PC-3 (cell line): Measurements from ENCODE around the gene HOXB7. TPM values are rescaled to one million over a fixed set of nuclear protein-coding genes. Genes with fewer than 3 reads are reported as not detected.

ENCODE experiments used
- ATAC-seq: fragments of 200-7000 bp; cut with Tn5 transposase; 2 replicates; pipeline ENCODE4 v1.9.1; 2020; ENCODE audit warnings: mild to moderate bottlenecking, moderate library complexity
- BruUV-seq: library from RNA; stranded (reverse); fragments of 400-500 nt; replicated peaks from 2 replicates; lab custom pipeline; 2021; lab: Mats Ljungman, UMichigan
- CTCF ChIA-PET: fragments of 300-600 bp; sonication (Branson Sonifier 250); formaldehyde crosslinking; loops from one replicate; lab custom pipeline; 2022; ENCODE audit warnings: antibody characterized with exemption; lab: Charles Lee
- POLR2A ChIA-PET: fragments of 300-600 bp; sonication (Branson Sonifier 250); formaldehyde crosslinking; loops from one replicate; lab custom pipeline; 2022; ENCODE audit warnings: antibody characterized with exemption; ENCODE audit not compliant: unreplicated experiment; lab: Charles Lee
- DNase-seq: peaks from one replicate; pipeline ENCODE4 v3.0.0-alpha.2; 2015
- H2AFZ ChIP-seq: fragments of 300-600 bp; sonication (generic); 2 replicates; pipeline ENCODE4 v1.6.0; 2016; ENCODE audit warnings: antibody characterized with exemption, low read length
- H3F3A ChIP-seq: fragments of 300-600 bp; sonication (generic); one replicate; pipeline ENCODE4 v1.6.0; 2017; ENCODE audit warnings: antibody characterized with exemption, low read length, control low read depth, mild to moderate bottlenecking; ENCODE audit not compliant: unreplicated experiment
- H3K27ac ChIP-seq: fragments of 300-600 bp; sonication (generic); 2 replicates; pipeline ENCODE4 v1.5.1; 2016; ENCODE audit warnings: mild to moderate bottlenecking, low read length
- H3K27me3 ChIP-seq: fragments of 300-600 bp; sonication (generic); 2 replicates; pipeline ENCODE4 v1.6.1; 2016; ENCODE audit warnings: low read length, mixed read lengths
- H3K36me3 ChIP-seq: fragments of 300-600 bp; sonication (generic); 2 replicates; pipeline ENCODE4 v1.6.1; 2016; ENCODE audit warnings: low read depth, mixed run types, low read length, mixed read lengths
- H3K4me1 ChIP-seq: fragments of 300-600 bp; sonication (generic); 2 replicates; pipeline ENCODE4 v1.5.1; 2016; ENCODE audit warnings: low read length; ENCODE audit not compliant: insufficient read depth
- H3K4me2 ChIP-seq: fragments of 300-600 bp; sonication (generic); 2 replicates; pipeline ENCODE4 v1.6.0; 2016; ENCODE audit warnings: low read length
- H3K4me3 ChIP-seq: fragments of 300-600 bp; sonication (generic); 2 replicates; pipeline ENCODE4 v1.5.1; 2016; ENCODE audit warnings: mild to moderate bottlenecking, low read length, mixed read lengths
- H3K79me2 ChIP-seq: fragments of 300-600 bp; sonication (generic); 2 replicates; pipeline ENCODE4 v1.6.1; 2017; ENCODE audit warnings: low read length, mixed read lengths
- H3K9ac ChIP-seq: fragments of 300-600 bp; sonication (generic); 2 replicates; pipeline ENCODE4 v1.6.0; 2016; ENCODE audit warnings: mild to moderate bottlenecking, low read length
- H3K9me2 ChIP-seq: fragments of 300-600 bp; sonication (generic); replicated peaks from 2 replicates; pipeline ENCODE4 v1.6.1; 2016; ENCODE audit warnings: mixed run types, low read length, mixed read lengths
- H3K9me3 ChIP-seq: fragments of 300-600 bp; sonication (generic); 2 replicates; pipeline ENCODE4 v1.6.1; 2016; ENCODE audit warnings: low read length, mixed read lengths
- H4K20me1 ChIP-seq: fragments of 300-600 bp; sonication (generic); 2 replicates; pipeline ENCODE4 v1.6.1; 2016; ENCODE audit warnings: low read length, mixed read lengths
- CTCF ChIP-seq: fragments of 300-600 bp; sonication (generic); conservative IDR thresholded peaks from 2 replicates; pipeline ENCODE4 v1.5.1; 2017; ENCODE audit warnings: antibody characterized with exemption, low read depth, mild to moderate bottlenecking, low read length
- EZH2 ChIP-seq: fragments of 300-600 bp; sonication (generic); IDR thresholded peaks from one replicate; pipeline ENCODE4 v1.6.1; 2017; ENCODE audit warnings: antibody characterized with exemption, mild to moderate bottlenecking, low read length; ENCODE audit not compliant: unreplicated experiment
- EZH2phosphoT487 ChIP-seq: fragments of 300-600 bp; sonication (generic); IDR thresholded peaks from 2 replicates; pipeline ENCODE4 v1.6.1; 2018; ENCODE audit warnings: mild to moderate bottlenecking, antibody characterized with exemption, low read length, borderline replicate concordance
- intact Hi-C: fragments of 100-400 bp; cut with micrococcal nuclease; formaldehyde crosslinking; loops from 2 replicates; pipeline ENCODE4 v1.9.0; 2023
- total RNA-seq: library from RNA; depleted of rRNA; stranded (reverse); fragments of >200 nt; gene quantifications from 2 replicates; pipeline ENCODE4 v1.2.3, GENCODE V29; 2014

HOXB7 gene
- total RNA-seq, 1 experiment from 2014 or later: not detected

DNA sequence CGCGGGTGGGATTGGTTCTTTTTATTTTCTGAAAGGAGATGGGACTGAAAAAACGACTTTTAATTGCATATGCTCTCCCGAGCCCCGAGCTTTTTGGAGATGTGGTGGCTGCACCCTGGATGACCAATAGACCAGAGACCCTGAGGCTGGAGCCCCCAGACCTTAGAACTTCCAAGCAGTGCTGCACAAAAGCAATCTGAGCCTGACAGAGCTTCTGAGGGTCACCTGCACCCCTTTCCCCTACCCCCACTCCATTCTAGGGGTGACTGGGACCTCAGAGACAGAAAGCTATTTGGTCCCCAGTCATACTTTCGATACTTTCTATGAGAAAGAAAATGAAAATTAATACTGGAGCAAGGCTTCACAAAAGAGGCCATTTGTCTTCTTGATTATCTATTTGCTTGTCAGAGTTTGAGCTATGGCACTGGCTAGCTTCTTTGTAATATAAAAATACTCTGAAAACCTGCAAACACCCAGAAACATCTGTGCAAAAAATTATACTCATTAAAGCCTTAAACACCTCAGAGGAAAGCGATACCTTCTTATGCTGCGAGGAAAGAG lies 36.2 kb downstream of the HOXB7 start:
- ChIA-PET POLR2A (interaction anchor here (0.6 kb wide), 1 partner anchor 143 kb away, joined by 4 read pairs; no protein-coding TSS in a partner anchor), CTCF (interaction anchor here (0.6 to 0.8 kb wide), 2 partner anchors 12 to 58 kb away, joined by 4 read pairs; no protein-coding TSS in a partner anchor)
- no peaks in the 10 kb centered on the region for H3K27me3 ChIP-seq
- H3K4me3 ChIP-seq: no peak overlapping the region
- no peak for TF ChIP-seq CTCF
- no peak for TF ChIP-seq EZH2phosphoT487
- no peak for TF ChIP-seq EZH2
- intact Hi-C loops: no loop called here
- H3K9me2 ChIP-seq: no peaks in the 10 kb centered on the region
- no peaks in the 10 kb centered on the region for H4K20me1 ChIP-seq
- H3K4me2 ChIP-seq: peak overlapping the region; percentile 51
- ATAC-seq (no peak), DNase-seq (no peak)
- H2AFZ ChIP-seq: peak overlapping the region; percentile 22; the same call in 1 of the 2 replicates
- H3K79me2 ChIP-seq: no peaks in the 10 kb centered on the region
- no peaks in the 10 kb centered on the region for H3K36me3 ChIP-seq
- H3F3A ChIP-seq: no peaks in the 10 kb centered on the region
- no peak overlapping the region for H3K27ac ChIP-seq
- no peak overlapping the region for H3K9ac ChIP-seq
- H3K4me1 ChIP-seq: peaks cover 20% of the 10 kb centered on the region
- H3K9me3 ChIP-seq: no peaks in the 10 kb centered on the region
- BruUV-seq: no TSS peak

GRCh38 chr17:48571826-48572417 lies 38.9 kb downstream of the HOXB7 start:
- BruUV-seq: no TSS peak
- no peaks in the 10 kb centered on the region for H3K79me2 ChIP-seq
- no peak overlapping the region for H2AFZ ChIP-seq
- H3K4me3 ChIP-seq: no peak overlapping the region
- DNase-seq (no peak), ATAC-seq (no peak)
- TF ChIP-seq EZH2 (no peak), CTCF (no peak), EZH2phosphoT487 (no peak)
- H3K36me3 ChIP-seq: no peaks in the 10 kb centered on the region
- no peaks in the 10 kb centered on the region for H3K27me3 ChIP-seq
- no peaks in the 10 kb centered on the region for H3K9me2 ChIP-seq
- CTCF ChIA-PET: no interaction called here
- H3F3A ChIP-seq: no peaks in the 10 kb centered on the region
- no peaks in the 10 kb centered on the region for H4K20me1 ChIP-seq
- peaks cover 13% of the 10 kb centered on the region for H3K4me1 ChIP-seq
- intact Hi-C loops: no loop called here
- no peak overlapping the region for H3K9ac ChIP-seq
- H3K9me3 ChIP-seq: no peaks in the 10 kb centered on the region
- H3K4me2 ChIP-seq: no peak overlapping the region
- H3K27ac ChIP-seq: no peak overlapping the region
- POLR2A ChIA-PET: no interaction called here
